COLO668 (cell line): ENCODE data around the gene KRT20.
"Not testable (repeated sequence)": the region's sequence is repeated elsewhere in the genome, so short reads cannot be mapped to it uniquely, and the experiment has no call there.

ENCODE experiments used
- DNase-seq: peaks from one replicate; lab custom pipeline; 2025; ENCODE audit not compliant: unreplicated experiment; lab: John Stamatoyannopoulos, UW

Gene KRT20, protein sequence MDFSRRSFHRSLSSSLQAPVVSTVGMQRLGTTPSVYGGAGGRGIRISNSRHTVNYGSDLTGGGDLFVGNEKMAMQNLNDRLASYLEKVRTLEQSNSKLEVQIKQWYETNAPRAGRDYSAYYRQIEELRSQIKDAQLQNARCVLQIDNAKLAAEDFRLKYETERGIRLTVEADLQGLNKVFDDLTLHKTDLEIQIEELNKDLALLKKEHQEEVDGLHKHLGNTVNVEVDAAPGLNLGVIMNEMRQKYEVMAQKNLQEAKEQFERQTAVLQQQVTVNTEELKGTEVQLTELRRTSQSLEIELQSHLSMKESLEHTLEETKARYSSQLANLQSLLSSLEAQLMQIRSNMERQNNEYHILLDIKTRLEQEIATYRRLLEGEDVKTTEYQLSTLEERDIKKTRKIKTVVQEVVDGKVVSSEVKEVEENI

DNA sequence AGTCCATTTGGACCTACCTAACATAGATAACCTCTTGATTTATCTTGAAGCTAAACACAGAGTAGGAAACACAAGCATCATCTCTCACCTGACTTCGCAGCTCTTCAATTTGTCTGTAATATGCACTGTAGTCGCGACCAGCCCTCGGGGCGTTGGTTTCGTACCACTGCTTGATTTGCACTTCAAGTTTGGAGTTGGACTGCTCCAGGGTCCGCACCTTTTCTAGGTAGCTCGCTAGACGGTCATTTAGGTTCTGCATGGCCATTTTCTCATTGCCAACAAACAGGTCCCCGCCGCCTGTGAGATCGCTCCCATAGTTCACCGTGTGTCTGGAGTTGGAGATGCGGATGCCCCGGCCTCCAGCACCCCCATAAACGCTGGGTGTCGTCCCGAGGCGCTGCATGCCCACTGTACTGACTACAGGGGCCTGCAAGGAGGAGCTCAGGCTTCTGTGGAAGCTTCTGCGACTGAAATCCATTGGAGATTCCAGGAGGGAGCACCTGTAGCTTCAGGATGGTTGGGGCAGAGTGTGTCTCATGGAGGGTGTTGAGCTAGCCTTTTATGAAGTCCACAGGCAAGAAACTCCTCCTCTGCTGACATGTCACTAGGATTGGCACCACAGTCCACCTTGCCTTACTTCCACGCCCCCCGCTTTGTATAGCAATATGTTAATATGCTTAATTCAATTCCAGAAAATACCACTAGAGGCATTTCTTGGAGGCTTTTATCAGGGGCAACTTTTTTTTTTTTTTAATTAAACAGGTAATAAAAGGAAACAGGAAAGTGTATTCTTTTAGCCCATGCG is at the start of gene KRT20:
Gene KRT20, minus strand, starts transcription at position 535 of the 805 bp plus-strand sequence. Its CDS starts 57 bp downstream, at position 478.
- no peak for DNase-seq

DNA sequence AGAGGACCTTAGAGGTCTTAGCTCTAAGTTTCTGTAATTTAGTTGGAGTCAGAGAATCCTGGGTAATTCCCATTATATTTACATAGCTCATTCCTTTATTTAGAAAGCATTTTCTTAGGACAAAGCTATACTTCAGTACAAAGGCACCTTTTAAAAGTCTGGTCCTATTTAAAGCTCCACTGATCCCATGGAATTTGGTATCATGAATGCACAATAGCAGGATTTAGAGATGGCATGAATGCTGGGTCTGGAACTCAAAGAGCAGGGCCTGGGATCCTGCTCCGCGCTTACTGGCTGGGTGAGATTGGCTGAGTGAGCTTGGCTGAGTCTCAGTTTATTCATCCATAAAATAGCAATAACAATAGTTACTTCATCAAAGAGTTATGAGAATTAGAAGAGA is 47.6 kb upstream of the KRT20 start:
- no peak for DNase-seq

DNA sequence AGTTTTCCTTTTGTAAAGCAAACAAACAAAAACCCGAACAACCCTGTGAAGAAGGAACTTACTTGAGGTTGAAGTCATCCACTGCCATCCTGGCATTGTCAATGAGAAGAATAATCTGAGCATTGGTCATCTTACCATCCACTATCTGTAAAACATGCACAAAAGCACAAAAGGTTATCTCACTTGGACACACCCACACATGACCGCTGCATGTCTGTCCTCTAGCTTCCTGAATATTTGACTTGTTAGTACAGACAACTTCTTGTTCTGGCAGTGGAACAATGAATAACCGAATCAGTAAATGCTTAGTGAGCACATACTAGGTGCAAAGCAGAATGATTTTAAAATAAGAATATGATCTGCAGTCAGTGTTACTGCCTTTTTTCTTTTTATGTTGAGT is 46.3 kb upstream of the KRT20 start:
- no peak for DNase-seq

DNA sequence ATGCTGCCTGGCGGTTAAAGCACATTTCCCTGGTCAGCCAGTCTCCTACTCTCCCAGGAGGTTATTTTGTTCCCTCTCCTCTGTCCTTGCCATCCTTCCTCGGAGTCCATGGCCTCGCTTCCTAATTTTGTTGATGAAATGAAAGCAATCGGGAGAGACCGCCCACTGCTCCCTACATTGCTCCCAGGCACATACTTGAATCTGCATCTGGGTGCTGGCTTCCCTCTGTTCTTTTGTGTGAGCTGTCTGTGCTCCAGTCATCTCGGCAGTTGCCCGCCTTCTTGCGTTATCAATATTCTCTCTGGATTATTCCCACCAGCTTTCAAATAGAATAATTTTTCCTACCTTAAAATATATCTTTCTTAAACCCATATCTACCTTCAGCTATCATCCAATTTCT is 41.3 kb upstream of the KRT20 start:
- DNase-seq = no peak

DNA sequence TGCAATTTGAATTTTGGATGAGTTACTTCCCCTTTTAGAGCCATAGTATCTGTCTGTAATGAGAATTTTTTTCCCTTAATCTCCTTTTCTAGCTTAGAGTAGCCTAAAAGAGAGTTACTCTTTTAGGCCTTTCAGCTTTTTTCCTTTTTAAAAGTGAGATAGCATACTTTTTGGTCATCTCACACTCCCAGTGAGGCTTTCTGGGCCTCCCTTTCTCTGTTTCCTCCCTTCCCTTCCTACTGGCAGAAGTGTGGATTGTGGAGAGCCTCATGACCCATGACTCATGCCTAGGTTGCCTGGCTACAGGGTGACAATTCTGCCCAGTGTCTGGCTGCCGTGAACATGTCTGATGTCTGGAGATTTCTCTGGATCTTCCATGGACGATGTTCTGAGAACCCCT is 37.2 kb upstream of the KRT20 start:
- DNase-seq = peak; percentile 22

DNA sequence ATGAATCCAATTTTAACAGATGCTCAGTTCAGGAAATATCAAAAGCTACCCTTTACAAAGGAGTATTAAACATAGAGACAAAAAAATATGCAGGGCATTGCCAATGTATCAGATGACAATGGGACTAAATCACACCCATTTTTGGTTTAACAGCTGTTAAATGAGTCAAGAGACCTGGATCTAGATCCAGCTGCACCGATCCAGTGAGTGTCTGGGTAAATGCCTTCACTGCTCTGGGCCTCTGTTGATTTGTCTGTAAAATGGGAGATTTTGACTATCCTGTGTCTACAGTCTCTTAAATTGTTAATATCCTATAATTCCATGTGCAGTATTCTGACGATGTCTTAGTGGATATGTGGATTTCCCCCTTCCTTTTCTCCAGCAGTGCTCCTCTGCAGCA is 36.0 kb upstream of the KRT20 start:
- no peak for DNase-seq

DNA sequence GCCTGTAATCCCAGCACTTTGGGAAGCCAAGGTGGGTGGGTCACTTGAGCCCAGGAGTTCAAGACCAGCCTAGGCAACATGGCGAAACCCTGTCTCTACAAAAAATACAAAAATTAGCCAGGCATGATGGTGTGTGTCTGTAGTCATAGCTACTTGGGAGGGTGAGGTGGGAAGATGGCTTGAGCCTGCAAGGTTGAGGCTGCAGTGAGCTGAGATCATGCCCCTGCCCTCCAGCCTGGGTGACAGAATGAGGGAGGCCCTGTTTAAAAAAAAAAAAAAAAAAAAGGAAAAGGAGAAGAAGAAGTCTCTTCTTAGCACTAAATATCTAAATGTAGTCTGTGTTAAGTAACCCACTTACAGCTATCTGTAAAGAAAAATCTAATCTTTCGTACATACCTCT is 32.1 kb upstream of the KRT20 start:
- DNase-seq = not testable (repeated sequence)

DNA sequence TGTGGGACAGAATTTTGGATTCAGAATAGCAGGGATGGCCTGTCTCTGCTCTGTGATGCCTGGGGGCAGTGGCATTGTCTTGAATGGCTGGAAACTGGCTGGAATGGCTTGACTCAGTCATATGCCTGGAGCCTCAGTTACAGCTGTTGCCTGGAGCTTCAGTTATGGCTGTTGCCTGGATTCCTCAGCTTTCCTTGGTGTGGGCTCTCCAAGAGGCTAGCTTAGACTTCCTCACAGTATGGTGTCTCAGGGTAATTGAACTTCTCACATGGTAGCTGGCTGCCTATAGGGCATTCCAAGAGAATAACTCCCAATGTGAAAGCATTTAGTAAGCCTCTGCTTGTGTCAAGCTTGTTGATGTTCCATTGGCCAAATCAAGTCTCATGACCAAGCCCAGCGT is 31.3 kb upstream of the KRT20 start:
- no peak for DNase-seq

DNA sequence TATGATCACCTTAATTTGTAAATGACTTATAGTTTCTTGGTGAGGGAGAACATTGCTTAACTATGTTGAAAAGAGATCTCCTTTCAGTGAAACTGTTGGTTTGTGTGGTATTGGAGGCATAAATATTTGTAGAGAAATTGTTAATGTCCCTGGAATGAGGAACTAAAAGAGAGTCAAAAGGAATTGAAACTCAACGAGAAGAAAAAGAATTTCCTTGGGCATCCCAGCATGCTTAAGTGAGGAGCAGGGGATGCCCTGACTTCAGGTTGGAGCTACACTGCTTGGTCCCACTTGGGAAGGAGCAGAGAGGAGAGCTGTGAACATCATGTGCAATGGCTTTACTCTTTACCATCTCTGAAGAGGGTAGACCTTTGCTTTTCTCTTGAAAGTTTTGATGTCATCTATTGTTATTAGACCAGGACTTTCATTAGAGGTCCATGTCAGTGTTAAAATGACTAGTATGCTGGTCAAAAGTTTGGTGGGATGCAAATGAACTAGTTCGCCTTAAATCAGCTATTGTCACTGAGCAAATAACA is 30.7 kb upstream of the KRT20 start:
- DNase-seq = no peak

DNA sequence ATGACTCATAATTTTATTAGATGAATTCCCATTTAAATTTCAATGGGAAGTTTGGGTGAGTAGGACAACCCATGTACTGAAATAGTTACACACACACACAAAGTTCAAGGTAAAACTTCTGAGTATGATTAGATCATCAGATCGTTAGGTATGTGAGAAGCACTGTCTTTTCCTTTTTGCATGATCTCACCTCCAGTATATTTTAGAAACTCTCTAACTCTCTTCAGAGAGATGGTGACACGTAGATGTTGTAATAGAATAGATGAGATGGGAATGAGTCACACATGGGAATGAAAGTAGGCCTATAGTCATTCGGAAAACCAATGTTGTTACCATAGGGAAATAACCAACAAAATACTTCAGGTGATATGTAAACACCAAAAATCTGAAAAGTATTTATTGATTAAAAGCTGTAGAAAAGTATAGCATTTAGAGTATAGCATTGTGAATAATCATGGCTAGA is 30.2 kb upstream of the KRT20 start:
- no peak for DNase-seq

DNA sequence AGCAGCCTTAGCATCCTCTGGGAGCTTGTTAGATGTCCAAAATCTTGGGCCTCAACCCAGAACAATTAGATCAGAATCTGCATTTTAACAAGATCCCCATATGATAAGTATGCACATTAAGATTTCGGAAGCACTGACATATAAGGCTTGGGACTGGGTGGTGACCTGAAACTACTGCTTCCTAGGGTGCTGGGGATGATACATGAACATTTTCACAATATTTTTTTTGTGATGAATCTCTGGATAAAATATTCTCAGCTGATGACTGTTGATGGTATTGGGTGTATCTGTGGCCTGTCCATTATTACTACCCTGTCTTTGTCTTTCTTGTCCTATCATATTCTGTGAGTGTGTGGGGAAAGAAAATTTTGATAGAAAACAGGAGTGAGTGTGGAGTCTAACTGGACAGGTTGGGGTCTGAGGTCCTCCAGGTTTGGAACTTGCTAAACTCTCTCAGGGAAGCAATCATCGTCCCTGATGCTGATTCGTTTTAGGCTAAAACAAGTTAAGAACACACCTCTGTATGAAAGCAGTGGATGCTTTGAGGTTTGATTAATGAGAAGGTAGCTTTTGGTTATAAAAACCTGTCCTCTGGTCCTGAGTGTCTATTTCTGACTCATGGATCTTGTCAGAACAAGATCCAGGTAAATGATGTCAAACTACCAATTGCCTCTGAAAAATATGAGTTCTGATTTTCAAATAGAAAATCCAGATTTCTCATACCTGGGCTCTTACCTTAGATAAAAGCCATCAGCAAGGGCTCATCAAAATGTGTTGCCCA is 29.2 kb upstream of the KRT20 start:
- DNase-seq = no peak

DNA sequence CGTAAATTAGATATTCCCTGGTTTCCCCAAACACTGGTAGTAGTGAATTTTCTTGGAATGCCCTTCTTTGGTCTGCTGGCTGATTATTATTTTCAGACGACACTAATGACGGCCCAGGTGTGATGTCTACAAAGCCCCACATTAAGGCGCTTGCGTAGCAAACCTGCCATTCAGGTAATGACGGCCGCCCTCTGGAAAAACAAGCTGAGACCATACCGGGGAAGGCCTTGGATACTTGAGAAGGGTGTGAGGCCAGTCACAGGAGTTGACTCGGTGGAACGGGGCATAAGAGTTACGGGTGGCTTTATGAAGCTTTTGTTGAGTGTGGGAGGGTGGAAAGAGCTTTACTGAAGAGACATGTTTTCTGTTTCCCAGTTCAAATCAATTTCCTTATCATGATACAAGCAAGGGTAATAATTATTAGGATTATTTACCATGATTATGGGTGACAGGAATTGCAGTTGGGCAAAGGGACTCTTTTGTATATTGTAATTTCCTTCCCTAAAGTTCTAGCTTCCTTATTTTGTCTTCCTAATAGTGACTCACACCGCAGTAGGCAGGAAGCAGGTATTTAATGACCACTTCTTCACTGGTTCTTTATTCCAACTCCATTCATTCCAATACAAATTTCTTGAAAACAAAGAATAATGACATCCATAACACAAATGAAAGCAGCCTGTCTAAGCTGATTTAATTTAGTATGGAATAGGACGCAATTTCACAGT is 27.6 kb upstream of the KRT20 start:
- no peak for DNase-seq

DNA sequence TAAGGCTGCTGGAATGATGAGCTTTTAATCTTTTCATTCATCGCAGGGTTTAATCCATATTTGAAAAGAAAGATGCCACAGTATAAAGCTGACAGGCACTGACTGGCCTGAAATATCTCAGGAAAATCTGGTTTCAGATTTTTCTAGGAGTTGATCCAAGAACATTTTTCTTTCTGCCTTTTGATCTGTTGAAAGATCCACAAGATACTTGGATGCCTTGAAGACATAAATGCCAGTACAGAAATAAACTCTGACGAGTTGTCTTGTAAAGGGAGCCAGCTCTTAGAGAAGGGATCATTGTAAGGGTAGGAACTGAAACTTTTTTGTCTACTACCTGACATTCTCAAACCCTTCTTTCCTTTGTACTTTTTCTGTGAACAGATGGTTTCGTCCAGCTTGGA is 25.4 kb upstream of the KRT20 start:
- DNase-seq = no peak

DNA sequence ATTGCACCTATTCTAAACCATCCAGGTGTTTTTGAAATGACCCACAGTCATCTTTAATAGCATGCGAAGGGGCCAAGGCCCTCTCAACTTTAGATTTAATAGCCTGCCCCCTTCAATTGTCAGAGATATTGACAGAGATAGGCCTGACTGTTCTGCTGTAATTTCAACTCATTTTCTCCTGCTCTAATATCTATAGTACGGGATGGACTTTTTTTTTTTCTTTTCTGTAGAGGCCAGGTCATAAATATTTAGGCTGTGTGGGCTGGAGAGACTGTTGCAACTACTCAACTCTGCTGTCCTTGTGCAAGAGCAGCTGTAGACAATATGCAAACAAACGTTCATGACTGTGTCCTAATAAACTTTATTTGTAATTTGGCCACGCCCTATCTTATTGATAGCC is 24.7 kb upstream of the KRT20 start:
- no peak for DNase-seq

DNA sequence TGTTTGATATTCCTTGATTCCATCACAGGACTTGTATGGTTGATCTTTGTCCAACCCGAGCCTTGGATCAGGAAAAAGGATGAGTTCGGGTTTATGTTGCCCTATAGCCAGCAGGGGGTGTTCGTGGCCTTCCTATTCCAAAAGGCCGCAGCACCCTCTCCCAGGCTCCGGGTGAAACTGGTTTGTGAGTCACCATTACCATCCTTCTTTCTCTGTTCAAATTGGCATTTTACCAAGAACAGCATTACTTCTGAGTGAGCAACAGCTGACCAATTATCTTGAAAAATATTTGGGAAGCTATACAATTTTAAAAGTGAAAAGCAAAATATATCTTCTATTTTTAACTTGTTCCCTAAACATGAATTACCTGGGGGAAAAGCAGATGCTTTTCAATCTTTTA is 24.3 kb upstream of the KRT20 start:
- DNase-seq = peak; percentile 74

DNA sequence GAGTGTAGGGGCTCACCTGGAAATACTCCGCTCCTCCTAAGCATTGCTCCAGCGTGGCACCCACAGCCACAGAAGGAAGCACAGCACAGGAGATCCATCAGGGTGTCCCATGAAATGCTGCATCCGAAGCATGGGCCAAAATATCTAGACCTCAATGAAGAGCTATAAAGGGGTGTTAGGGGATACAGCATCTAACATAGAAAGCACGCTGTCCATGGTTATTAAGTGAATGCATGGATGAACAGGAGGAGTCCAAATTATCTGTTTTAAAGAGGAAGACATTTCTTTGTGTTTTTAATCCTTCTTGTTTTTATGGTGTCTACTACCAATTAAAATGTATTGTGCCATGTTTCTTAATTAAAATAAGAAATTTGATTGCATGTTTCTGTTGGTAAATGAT is 21.6 kb upstream of the KRT20 start:
- no peak for DNase-seq

DNA sequence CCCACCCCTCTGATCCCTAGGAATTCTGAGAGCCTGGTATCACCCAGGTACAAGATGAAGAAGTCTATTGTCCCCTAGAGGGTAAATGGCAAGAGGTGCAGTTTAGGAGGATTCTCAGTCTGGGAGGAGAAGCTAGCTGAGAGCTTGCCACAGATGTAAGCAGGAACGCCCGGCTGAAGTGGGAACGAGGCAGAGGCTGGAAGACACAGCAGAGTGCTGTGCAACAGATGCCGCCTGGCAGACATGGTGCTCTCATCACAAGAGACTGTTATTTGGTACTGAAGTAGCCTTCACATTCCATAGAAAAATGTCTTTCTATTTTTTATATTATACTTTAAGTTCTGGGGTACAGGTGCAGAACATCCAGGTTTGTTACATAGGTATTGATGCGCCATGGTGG is 20.3 kb upstream of the KRT20 start:
- no peak for DNase-seq

DNA sequence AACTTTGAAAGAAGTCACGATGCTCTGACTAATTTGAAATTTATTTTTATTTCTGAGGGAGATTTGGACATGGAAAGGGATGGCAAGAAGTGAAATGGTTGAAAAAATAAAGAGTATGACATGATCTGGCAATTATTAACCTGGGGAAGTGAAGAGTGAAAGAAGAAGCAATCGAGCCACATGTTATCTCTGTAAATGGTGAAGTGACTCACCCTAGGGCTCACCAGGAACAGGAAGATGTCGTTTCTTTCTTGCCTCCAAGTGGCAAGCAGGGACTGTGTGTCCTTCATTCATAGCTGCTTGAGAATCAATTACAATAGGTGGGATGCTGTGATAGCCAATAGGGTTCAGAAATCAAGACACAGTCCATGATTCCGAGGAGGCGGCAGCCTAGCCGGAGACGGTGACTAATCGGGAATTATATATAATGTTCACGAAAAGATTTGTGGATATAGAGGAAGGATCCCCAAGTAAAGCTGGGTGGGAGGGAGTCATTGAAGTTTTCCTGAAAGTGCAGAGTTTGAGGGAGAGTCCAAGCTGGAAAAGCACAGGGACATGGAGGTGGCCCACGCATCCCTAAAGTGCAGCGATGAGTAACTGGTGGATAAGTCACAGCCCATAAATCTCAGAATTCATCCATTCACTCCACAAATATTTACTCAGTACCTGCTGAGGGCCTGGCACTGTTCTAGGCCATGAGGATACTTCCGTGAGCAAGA is 18.2 kb upstream of the KRT20 start:
- peak; percentile 59 for DNase-seq

DNA sequence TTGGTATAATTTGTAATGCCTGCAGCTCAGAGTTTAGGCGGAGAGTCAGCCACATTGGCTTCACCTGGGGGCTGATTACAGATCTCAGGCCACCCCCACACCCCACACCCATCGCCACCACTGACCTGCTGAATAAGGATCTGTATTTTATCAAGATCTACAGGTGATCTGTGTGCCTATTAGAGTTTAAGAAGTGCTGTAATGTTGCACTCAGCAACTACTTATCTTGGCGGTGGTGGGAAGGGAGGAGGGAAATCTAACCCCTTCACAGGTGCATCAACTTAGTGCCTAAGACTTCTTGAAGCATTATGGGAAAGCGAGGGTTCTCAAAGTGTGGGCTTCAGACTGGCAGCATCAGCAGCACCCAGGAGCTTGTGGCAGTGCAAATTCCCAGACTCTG is 17.5 kb upstream of the KRT20 start:
- DNase-seq = no peak

DNA sequence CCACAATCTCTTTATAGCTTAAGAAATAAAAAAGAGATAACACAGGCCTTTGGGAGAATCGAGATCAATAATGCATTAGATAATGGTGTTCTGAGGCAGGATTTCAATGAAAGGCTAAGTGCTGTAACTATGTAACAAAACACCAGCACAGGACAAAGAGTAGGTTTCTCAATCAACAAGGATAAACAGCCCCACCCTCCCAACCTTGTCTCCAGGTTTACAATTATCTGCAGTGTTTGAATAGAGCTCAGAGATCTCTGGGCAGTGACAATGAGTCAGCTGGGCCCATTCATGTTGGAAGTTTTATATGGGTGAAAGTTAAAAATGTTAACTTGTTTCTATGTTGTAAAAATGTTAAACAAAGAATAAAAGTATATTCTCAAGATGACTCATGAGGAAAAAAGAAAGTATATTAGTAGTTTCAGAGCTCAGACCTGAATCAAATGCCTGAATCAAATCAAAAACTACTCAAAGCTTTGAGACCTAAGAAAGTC is 17.0 kb upstream of the KRT20 start:
- peak; percentile 58 for DNase-seq
